ENCODE data around the gene RPS6KA3.

- TF ChIP-seq BACH2 (CRISPR knock-in tag; IDR thresholded peaks at IDR 0.05; ENCODE audit: borderline replicate concordance) (no peak), TOX (CRISPR knock-in tag; IDR thresholded peaks at IDR 0.05; ENCODE audit: borderline replicate concordance) (no peak), RARB (CRISPR knock-in tag; IDR thresholded peaks at IDR 0.05) (no peak), ZFP3 (CRISPR knock-in tag; IDR thresholded peaks at IDR 0.05) (no peak), ARNTL (CRISPR knock-in tag; IDR thresholded peaks at IDR 0.05; ENCODE audit: borderline replicate concordance, low read depth) (no peak), ISL1 (CRISPR knock-in tag; IDR thresholded peaks at IDR 0.05) (no peak), SNAI2 (CRISPR knock-in tag; IDR thresholded peaks at IDR 0.05) (no peak), OSR1 (CRISPR knock-in tag; IDR thresholded peaks at IDR 0.05) (no peak), PPARA (CRISPR knock-in tag; IDR thresholded peaks at IDR 0.05; ENCODE audit: borderline replicate concordance) (no peak), PATZ1 (CRISPR knock-in tag; IDR thresholded peaks at IDR 0.05; ENCODE audit: borderline replicate concordance) (no peak), TSHZ2 (CRISPR knock-in tag; IDR thresholded peaks at IDR 0.05) (no peak)
Observed at GRCh38 chrX:20306668-20307067, 40.0 kb upstream of the RPS6KA3 start.
